HCT116 (cell line): ENCODE results near the gene CCR2. TPM values are rescaled to one million over a fixed set of nuclear protein-coding genes. Genes with fewer than 3 reads are reported as not detected.

Experiments
- ATAC-seq: fragments of 200-7000 bp; cut with Tn5 transposase; 2 replicates; pipeline ENCODE4 v1.9.1; 2020; ENCODE audit warnings: mild to moderate bottlenecking, moderate library complexity
- BruUV-seq: library from RNA; stranded (reverse); fragments of 400-500 nt; replicated peaks from 2 replicates; lab custom pipeline; 2021; lab: Mats Ljungman, UMichigan
- CTCF ChIA-PET: fragments of 300-600 bp; sonication (Branson Sonifier 250); formaldehyde crosslinking; loops from one replicate; lab custom pipeline; 2021; ENCODE audit warnings: antibody characterized with exemption; lab: Charles Lee
- POLR2A ChIA-PET: fragments of 300-600, 350-600 bp; sonication (Branson Sonifier 250); formaldehyde crosslinking; loops from one replicate; lab custom pipeline; 2021; ENCODE audit warnings: antibody characterized with exemption; lab: Charles Lee
- RAD21 ChIA-PET, 2 experiments: fragments of 300-600 bp; sonication (Branson Sonifier 250); formaldehyde crosslinking; loops; one replicate each; lab custom pipeline; 2023; ENCODE audit warnings: low total read pairs in 2 of 2; ENCODE audit not compliant: uncharacterized antibody in 2 of 2, unreplicated experiment in 2 of 2, low non-redundant PET in 1 of 2; lab: Charles Lee
- DNase-seq: peaks from one replicate; pipeline ENCODE4 v3.0.0-alpha.2; 2010; ENCODE audit warnings: low read depth, low spot score
- H2AFZ ChIP-seq: fragments of 200-600 bp; shearing (Covaris generic), sonication (generic); 2 replicates; pipeline ENCODE4 v1.6.1; 2017; ENCODE audit warnings: low read depth, mixed run types, mixed read lengths, antibody characterized with exemption, low read length; ENCODE audit not compliant: poor library complexity, severe bottlenecking
- H3K27ac ChIP-seq: 2 replicates; pipeline ENCODE4 v1.5.1; 2012; ENCODE audit warnings: low read depth, low read length
- H3K27me3 ChIP-seq: fragments of 200-600 bp; sonication (generic); 2 replicates; pipeline ENCODE4 v1.6.1; 2016; ENCODE audit warnings: mixed run types, low read length, mixed read lengths; ENCODE audit not compliant: insufficient read depth
- H3K36me3 ChIP-seq, 2 experiments: fragments of 200-500 bp in 1 of 2; fragments of 200-600 bp in 1 of 2; sonication (Bioruptor generic) in 1 of 2; sonication (generic) in 1 of 2; 2 replicates each; pipeline versions ENCODE4 v1.5.1 to v1.6.1; 2014 to 2016; ENCODE audit warnings: low read length in 2 of 2, inconsistent platforms in 1 of 2, mixed read lengths in 1 of 2, mixed run types in 1 of 2; ENCODE audit not compliant: insufficient read depth in 2 of 2, control insufficient read depth in 1 of 2
- H3K4me1 ChIP-seq, 2 experiments: fragments of 200-600 bp in 1 of 2; sonication (generic) in 1 of 2; 2 replicates each; pipeline versions ENCODE4 v1.5.1 to v1.6.1; 2012 to 2017; ENCODE audit warnings: low read length in 2 of 2, inconsistent platforms in 1 of 2, mild to moderate bottlenecking in 1 of 2, mixed read lengths in 1 of 2, mixed run types in 1 of 2, moderate library complexity in 1 of 2; ENCODE audit not compliant: insufficient read depth in 2 of 2, control insufficient read depth in 1 of 2
- H3K4me2 ChIP-seq: fragments of 200-600 bp; sonication (generic); 2 replicates; pipeline ENCODE4 v1.6.1; 2017; ENCODE audit warnings: mixed run types, low read length, mixed read lengths
- H3K4me3 ChIP-seq, 2 experiments: fragments of 200-600 bp in 1 of 2; sonication (generic) in 1 of 2; replicated peaks in 1 of 2; 2 replicates each; pipeline ENCODE4 v1.5.1; 2011 to 2016; ENCODE audit warnings: low read length in 2 of 2, control low read depth in 1 of 2, low read depth in 1 of 2, mild to moderate bottlenecking in 1 of 2, mixed read lengths in 1 of 2, mixed run types in 1 of 2
- H3K79me2 ChIP-seq: fragments of 200-600 bp; sonication (generic); 2 replicates; pipeline ENCODE4 v1.6.1; 2017; ENCODE audit warnings: mild to moderate bottlenecking, mixed run types, low read length, moderate library complexity, mixed read lengths; ENCODE audit not compliant: insufficient read depth
- H3K9ac ChIP-seq: fragments of 200-600 bp; sonication (generic); 2 replicates; pipeline ENCODE4 v1.6.1; 2016; ENCODE audit warnings: low read length, mixed read lengths
- H3K9me2 ChIP-seq: fragments of 200-600 bp; sonication (generic), shearing (Covaris generic); 2 replicates; pipeline ENCODE4 v1.6.1; 2017; ENCODE audit warnings: mixed run types, mild to moderate bottlenecking, moderate library complexity; ENCODE audit not compliant: insufficient read depth
- H3K9me3 ChIP-seq, 2 experiments: fragments of 200-500 bp in 1 of 2; fragments of 200-600 bp in 1 of 2; sonication (Bioruptor generic) in 1 of 2; sonication (generic) in 1 of 2; 2 replicates each; pipeline ENCODE4 v1.6.1; 2014 to 2017; ENCODE audit warnings: low read length in 2 of 2, mixed read lengths in 2 of 2, inconsistent platforms in 1 of 2, low read depth in 1 of 2, mild to moderate bottlenecking in 1 of 2, mixed run types in 1 of 2, moderate library complexity in 1 of 2; ENCODE audit not compliant: control insufficient read depth in 1 of 2, insufficient read depth in 1 of 2
- H4K20me1 ChIP-seq: fragments of 200-600 bp; sonication (generic), shearing (Covaris generic); 2 replicates; pipeline ENCODE4 v1.6.1; 2017; ENCODE audit warnings: mixed run types, mild to moderate bottlenecking, moderate library complexity; ENCODE audit not compliant: insufficient read depth
- CBX3 ChIP-seq: IDR thresholded peaks from 2 replicates; pipeline ENCODE4 v1.6.1; 2012; ENCODE audit warnings: low read depth
- CEBPB ChIP-seq: IDR thresholded peaks from 2 replicates; pipeline ENCODE4 v1.6.1; 2012; ENCODE audit warnings: low read depth
- EGR1 ChIP-seq: IDR thresholded peaks from 2 replicates; pipeline ENCODE4 v1.6.1; 2012; ENCODE audit warnings: low read depth
- EZH2 ChIP-seq: fragments of 200-600 bp; sonication (generic); IDR thresholded peaks from 2 replicates; pipeline ENCODE4 v1.6.1; 2017; ENCODE audit warnings: antibody characterized with exemption, mixed run types
- EZH2phosphoT487 ChIP-seq: fragments of 200-600 bp; IDR thresholded peaks from 2 replicates; pipeline ENCODE4 v1.6.1; 2018; ENCODE audit warnings: antibody characterized with exemption, borderline replicate concordance
- FOSL1 ChIP-seq: IDR thresholded peaks from 2 replicates; pipeline ENCODE4 v1.6.1; 2012; ENCODE audit warnings: low read depth
- JUND ChIP-seq: IDR thresholded peaks from 2 replicates; pipeline ENCODE4 v1.6.1; 2012
- POLR2A ChIP-seq: IDR thresholded peaks from 2 replicates; pipeline ENCODE4 v1.7.0; 2011; ENCODE audit warnings: borderline replicate concordance; ENCODE audit not compliant: insufficient read depth, insufficient read length; ENCODE audit errors: extremely low read depth
- POLR2AphosphoS5 ChIP-seq: IDR thresholded peaks from 2 replicates; pipeline ENCODE4 v1.6.1; 2011; ENCODE audit warnings: mild to moderate bottlenecking, low read depth, low read length, moderate library complexity
- SIN3A ChIP-seq: IDR thresholded peaks from 2 replicates; pipeline ENCODE4 v1.6.1; 2012; ENCODE audit warnings: low read depth
- SRF ChIP-seq: IDR thresholded peaks from 2 replicates; pipeline ENCODE4 v1.6.1; 2012; ENCODE audit warnings: low read depth
- TCF7L2 ChIP-seq: IDR thresholded peaks from 2 replicates; pipeline ENCODE4 v1.7.0; 2011; ENCODE audit warnings: borderline replicate concordance, inconsistent platforms; ENCODE audit not compliant: insufficient read depth, insufficient read length; ENCODE audit errors: extremely low read depth
- YY1 ChIP-seq: IDR thresholded peaks from 2 replicates; pipeline ENCODE4 v1.6.1; 2011; ENCODE audit warnings: low read length, low read depth, moderate library complexity, mild to moderate bottlenecking; ENCODE audit not compliant: insufficient replicate concordance; ENCODE audit errors: extremely low read depth
- ZFX ChIP-seq: fragments of 450-650 bp; IDR thresholded peaks from 2 replicates; pipeline ENCODE4 v1.6.1; 2017
- ZNF274 ChIP-seq: fragments of 200-500 bp; sonication (Bioruptor generic); IDR thresholded peaks from 2 replicates; pipeline ENCODE4 v1.6.1; 2014; ENCODE audit warnings: mild to moderate bottlenecking, low read depth, low read length, inconsistent platforms
- intact Hi-C: fragments of 100-400 bp; cut with micrococcal nuclease; formaldehyde crosslinking; loops from 2 replicates; pipeline ENCODE4 v1.10.0; 2022
- total RNA-seq: library from RNA; stranded (reverse); gene quantifications from one replicate; pipeline ENCODE4 v1.2.1, GENCODE V29; 2021; ENCODE audit not compliant: unreplicated experiment
- TF ChIP-seq, protein P1 (sequence below), 3 experiments: fragments of 200-600 bp in 1 of 3; sonication (generic) in 1 of 3; IDR thresholded peaks in 2 of 3; conservative IDR thresholded peaks in 1 of 3; 2 replicates each; pipeline ENCODE4 v1.5.1; 2012 to 2017; ENCODE audit warnings: low read depth in 2 of 3, low read length in 2 of 3, antibody characterized with exemption in 1 of 3, borderline replicate concordance in 1 of 3, control low read depth in 1 of 3, mild to moderate bottlenecking in 1 of 3, mixed read lengths in 1 of 3, mixed run types in 1 of 3, moderate library complexity in 1 of 3; ENCODE audit not compliant: insufficient read depth in 1 of 3
- TF ChIP-seq, protein P2 (sequence below): IDR thresholded peaks from 2 replicates; pipeline ENCODE4 v1.6.1; 2011; ENCODE audit warnings: mild to moderate bottlenecking, low read length, moderate library complexity; ENCODE audit not compliant: insufficient replicate concordance; ENCODE audit errors: extremely low read depth
- TF ChIP-seq, protein P3 (sequence below): IDR thresholded peaks from 2 replicates; pipeline ENCODE4 v1.6.1; 2012; ENCODE audit warnings: low read depth
- TF ChIP-seq, protein P4 (sequence below): IDR thresholded peaks from 2 replicates; pipeline ENCODE4 v1.6.1; 2012

Gene CCR2
- total RNA-seq, 1 experiment from 2014 or later: not detected

DNA sequence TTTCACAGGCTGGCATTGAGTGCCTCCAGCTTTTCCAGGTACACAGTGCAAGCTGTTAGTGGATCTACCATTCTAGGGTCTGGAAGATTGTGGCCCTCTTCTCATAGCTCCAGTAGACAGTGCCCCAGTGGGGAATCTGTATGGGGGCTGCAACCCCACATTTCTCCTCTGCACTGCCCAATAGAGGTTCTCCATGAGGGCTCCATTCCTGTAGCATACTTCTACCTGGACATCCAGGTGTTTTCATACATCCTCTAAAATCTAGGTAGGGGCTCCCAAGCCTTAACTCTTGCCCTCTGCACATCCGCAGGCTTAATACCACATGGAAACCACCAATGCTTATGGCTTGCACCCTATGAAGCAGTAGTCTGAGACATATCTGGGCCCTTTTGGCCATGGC lies 15.1 kb upstream of the CCR2 start:
- Histone ChIP-seq H3K9me2 (no peaks in the 10 kb centered on the region), H3K27ac (no peak overlapping the region), H3K4me1 (no peaks in the 10 kb centered on the region), H4K20me1 (no peaks in the 10 kb centered on the region)
- BruUV-seq: no TSS peak
- DNase-seq: no peak
- CTCF ChIA-PET: no interaction called here
- intact Hi-C loops: no loop called here
- TF ChIP-seq SRF (no peak), POLR2AphosphoS5 (no peak), POLR2A (no peak), ZNF274 (no peak), ZFX (no peak), EZH2 (no peak), CBX3 (no peak), SIN3A (no peak), EZH2phosphoT487 (no peak), JUND (no peak), TCF7L2 (no peak), CEBPB (no peak), EGR1 (no peak), FOSL1 (no peak), YY1 (no peak)
- TF ChIP-seq, protein P1, sequence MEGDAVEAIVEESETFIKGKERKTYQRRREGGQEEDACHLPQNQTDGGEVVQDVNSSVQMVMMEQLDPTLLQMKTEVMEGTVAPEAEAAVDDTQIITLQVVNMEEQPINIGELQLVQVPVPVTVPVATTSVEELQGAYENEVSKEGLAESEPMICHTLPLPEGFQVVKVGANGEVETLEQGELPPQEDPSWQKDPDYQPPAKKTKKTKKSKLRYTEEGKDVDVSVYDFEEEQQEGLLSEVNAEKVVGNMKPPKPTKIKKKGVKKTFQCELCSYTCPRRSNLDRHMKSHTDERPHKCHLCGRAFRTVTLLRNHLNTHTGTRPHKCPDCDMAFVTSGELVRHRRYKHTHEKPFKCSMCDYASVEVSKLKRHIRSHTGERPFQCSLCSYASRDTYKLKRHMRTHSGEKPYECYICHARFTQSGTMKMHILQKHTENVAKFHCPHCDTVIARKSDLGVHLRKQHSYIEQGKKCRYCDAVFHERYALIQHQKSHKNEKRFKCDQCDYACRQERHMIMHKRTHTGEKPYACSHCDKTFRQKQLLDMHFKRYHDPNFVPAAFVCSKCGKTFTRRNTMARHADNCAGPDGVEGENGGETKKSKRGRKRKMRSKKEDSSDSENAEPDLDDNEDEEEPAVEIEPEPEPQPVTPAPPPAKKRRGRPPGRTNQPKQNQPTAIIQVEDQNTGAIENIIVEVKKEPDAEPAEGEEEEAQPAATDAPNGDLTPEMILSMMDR (IDR thresholded peaks at IDR 0.05 in 2 of 3, conservative IDR thresholded peaks at IDR 0.05 in 1 of 3; ENCODE audit: borderline replicate concordance in 1 of 3, insufficient read depth in 1 of 3, low read depth in 2 of 3, low read length in 2 of 3): no peak
- TF ChIP-seq, protein P2, sequence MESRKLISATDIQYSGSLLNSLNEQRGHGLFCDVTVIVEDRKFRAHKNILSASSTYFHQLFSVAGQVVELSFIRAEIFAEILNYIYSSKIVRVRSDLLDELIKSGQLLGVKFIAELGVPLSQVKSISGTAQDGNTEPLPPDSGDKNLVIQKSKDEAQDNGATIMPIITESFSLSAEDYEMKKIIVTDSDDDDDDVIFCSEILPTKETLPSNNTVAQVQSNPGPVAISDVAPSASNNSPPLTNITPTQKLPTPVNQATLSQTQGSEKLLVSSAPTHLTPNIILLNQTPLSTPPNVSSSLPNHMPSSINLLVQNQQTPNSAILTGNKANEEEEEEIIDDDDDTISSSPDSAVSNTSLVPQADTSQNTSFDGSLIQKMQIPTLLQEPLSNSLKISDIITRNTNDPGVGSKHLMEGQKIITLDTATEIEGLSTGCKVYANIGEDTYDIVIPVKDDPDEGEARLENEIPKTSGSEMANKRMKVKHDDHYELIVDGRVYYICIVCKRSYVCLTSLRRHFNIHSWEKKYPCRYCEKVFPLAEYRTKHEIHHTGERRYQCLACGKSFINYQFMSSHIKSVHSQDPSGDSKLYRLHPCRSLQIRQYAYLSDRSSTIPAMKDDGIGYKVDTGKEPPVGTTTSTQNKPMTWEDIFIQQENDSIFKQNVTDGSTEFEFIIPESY: no peak
- TF ChIP-seq, protein P3, sequence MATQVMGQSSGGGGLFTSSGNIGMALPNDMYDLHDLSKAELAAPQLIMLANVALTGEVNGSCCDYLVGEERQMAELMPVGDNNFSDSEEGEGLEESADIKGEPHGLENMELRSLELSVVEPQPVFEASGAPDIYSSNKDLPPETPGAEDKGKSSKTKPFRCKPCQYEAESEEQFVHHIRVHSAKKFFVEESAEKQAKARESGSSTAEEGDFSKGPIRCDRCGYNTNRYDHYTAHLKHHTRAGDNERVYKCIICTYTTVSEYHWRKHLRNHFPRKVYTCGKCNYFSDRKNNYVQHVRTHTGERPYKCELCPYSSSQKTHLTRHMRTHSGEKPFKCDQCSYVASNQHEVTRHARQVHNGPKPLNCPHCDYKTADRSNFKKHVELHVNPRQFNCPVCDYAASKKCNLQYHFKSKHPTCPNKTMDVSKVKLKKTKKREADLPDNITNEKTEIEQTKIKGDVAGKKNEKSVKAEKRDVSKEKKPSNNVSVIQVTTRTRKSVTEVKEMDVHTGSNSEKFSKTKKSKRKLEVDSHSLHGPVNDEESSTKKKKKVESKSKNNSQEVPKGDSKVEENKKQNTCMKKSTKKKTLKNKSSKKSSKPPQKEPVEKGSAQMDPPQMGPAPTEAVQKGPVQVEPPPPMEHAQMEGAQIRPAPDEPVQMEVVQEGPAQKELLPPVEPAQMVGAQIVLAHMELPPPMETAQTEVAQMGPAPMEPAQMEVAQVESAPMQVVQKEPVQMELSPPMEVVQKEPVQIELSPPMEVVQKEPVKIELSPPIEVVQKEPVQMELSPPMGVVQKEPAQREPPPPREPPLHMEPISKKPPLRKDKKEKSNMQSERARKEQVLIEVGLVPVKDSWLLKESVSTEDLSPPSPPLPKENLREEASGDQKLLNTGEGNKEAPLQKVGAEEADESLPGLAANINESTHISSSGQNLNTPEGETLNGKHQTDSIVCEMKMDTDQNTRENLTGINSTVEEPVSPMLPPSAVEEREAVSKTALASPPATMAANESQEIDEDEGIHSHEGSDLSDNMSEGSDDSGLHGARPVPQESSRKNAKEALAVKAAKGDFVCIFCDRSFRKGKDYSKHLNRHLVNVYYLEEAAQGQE: no peak
- TF ChIP-seq, protein P4, sequence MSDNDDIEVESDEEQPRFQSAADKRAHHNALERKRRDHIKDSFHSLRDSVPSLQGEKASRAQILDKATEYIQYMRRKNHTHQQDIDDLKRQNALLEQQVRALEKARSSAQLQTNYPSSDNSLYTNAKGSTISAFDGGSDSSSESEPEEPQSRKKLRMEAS: no peak
- TF ChIP-seq, all 23 proteins: peak for 0
- Histone ChIP-seq H3K4me3 (no peak overlapping the region), H3K79me2 (no peaks in the 10 kb centered on the region), H2AFZ (no peak overlapping the region), H3K4me2 (no peak overlapping the region), H3K27me3 (no peaks in the 10 kb centered on the region), H3K36me3 (no peaks in the 10 kb centered on the region), H3K9ac (no peak overlapping the region), H3K9me3 (peaks cover 0 to 6% of the 10 kb centered on the region in 2 experiments; a peak in 2 of 4 replicates)
- RAD21 ChIA-PET: no interaction called here
- POLR2A ChIA-PET: no interaction called here
- no peak for ATAC-seq
